B cell (primary cell): ENCODE data around the gene NAXE. TPM values are rescaled to one million over a fixed set of nuclear protein-coding genes. Genes with fewer than 3 reads are reported as not detected.

Experiments used
- ATAC-seq: fragments of 200-7000 bp; cut with Tn5 transposase; one replicate; pipeline ENCODE4 v1.10.0; 2021; ENCODE audit warnings: low read depth, mild to moderate bottlenecking, moderate number of reproducible peaks, moderate library complexity
- CTCF ChIA-PET: fragments of 350-600 bp; sonication (Branson Sonifier 250); formaldehyde crosslinking; loops from one replicate; lab custom pipeline; 2021; ENCODE audit warnings: antibody characterized with exemption, inconsistent platforms; lab: Charles Lee
- POLR2A ChIA-PET: fragments of 350-600 bp; sonication (Branson Sonifier 250); formaldehyde crosslinking; loops from one replicate; lab custom pipeline; 2021; ENCODE audit warnings: antibody characterized with exemption; lab: Charles Lee
- DNase-seq: peaks from one replicate; pipeline ENCODE4 v3.0.0; 2013
- H2AFZ ChIP-seq: 2 replicates; pipeline ENCODE4 v1.6.1; 2012; ENCODE audit warnings: mild to moderate bottlenecking, low read depth, low read length; ENCODE audit not compliant: insufficient read depth, poor library complexity, severe bottlenecking
- H3K27ac ChIP-seq, 2 donors: 1 replicate in 1 of 2; 2 replicates in 1 of 2; pipeline ENCODE4 v1.5.1; 2012 to 2013; ENCODE audit warnings: low read length in 2 of 2, mild to moderate bottlenecking in 2 of 2, moderate library complexity in 1 of 2
- H3K27me3 ChIP-seq, 4 experiments: fragments of 200-600 bp in 1 of 4; sonication (generic) in 1 of 4; replicated peaks in 1 of 4; 1 replicate in 2 of 4; 2 replicates in 2 of 4; pipeline versions ENCODE4 v1.6.1 to v1.7.0; 2013 to 2016; ENCODE audit warnings: low read length in 3 of 4, mild to moderate bottlenecking in 2 of 4, mixed read lengths in 1 of 4, moderate library complexity in 1 of 4; ENCODE audit not compliant: insufficient read depth in 4 of 4, control insufficient read depth in 3 of 4; ENCODE audit errors: control extremely low read depth in 1 of 4
- H3K36me3 ChIP-seq, 2 experiments: replicated peaks in 1 of 2; 1 replicate in 1 of 2; 2 replicates in 1 of 2; pipeline versions ENCODE4 v1.6.1 to v1.7.1; 2013; ENCODE audit warnings: low read length in 1 of 2; ENCODE audit not compliant: insufficient read depth in 2 of 2, control insufficient read depth in 1 of 2; ENCODE audit errors: control extremely low read depth in 1 of 2, extremely low read depth in 1 of 2
- H3K4me1 ChIP-seq, 2 donors: fragments of 200-600 bp in 1 of 2; sonication (generic) in 1 of 2; 1 replicate in 1 of 2; 2 replicates in 1 of 2; pipeline versions ENCODE4 v1.5.1 to v1.6.1; 2013 to 2017; ENCODE audit warnings: low read length in 2 of 2; ENCODE audit not compliant: control insufficient read depth in 2 of 2, insufficient read depth in 2 of 2
- H3K4me2 ChIP-seq: replicated peaks from 2 replicates; pipeline ENCODE3; 2012; ENCODE audit warnings: mild to moderate bottlenecking, low read depth, low read length; ENCODE audit not compliant: poor library complexity, severe bottlenecking
- H3K4me3 ChIP-seq, 5 experiments: fragments of 200-600 bp in 1 of 5; sonication (generic) in 1 of 5; 1 replicate in 3 of 5; 2 replicates in 2 of 5; pipeline versions ENCODE4 v1.5.1 to v1.7.0; 2011 to 2016; ENCODE audit warnings: low read length in 4 of 5, mild to moderate bottlenecking in 4 of 5, low read depth in 2 of 5, control low read depth in 1 of 5, moderate library complexity in 1 of 5; ENCODE audit not compliant: insufficient read depth in 1 of 5; ENCODE audit errors: control extremely low read depth in 1 of 5, extremely low read depth in 1 of 5
- H3K79me2 ChIP-seq: fragments of 200-600 bp; sonication (generic); one replicate; pipeline ENCODE4 v1.6.0; 2016; ENCODE audit warnings: low read length; ENCODE audit not compliant: control insufficient read depth, insufficient read depth
- H3K9ac ChIP-seq: fragments of 200-600 bp; sonication (generic); 2 replicates; pipeline ENCODE4 v1.6.1; 2017; ENCODE audit warnings: mild to moderate bottlenecking, low read length, moderate library complexity
- H3K9me3 ChIP-seq, 3 donors: one replicate each; pipeline versions ENCODE4 v1.6.1 to v1.7.1; 2013; ENCODE audit warnings: low read length in 2 of 3; ENCODE audit not compliant: control insufficient read depth in 2 of 3, insufficient read depth in 1 of 3; ENCODE audit errors: control extremely low read depth in 1 of 3
- H4K20me1 ChIP-seq: 2 replicates; pipeline ENCODE4 v1.6.0; 2012; ENCODE audit warnings: mild to moderate bottlenecking, low read length; ENCODE audit not compliant: insufficient read depth, control insufficient read depth, poor library complexity, severe bottlenecking
- H3K27ac Mint-ChIP-seq: one replicate; pipeline ENCODE4 v1.8.0; 2021; ENCODE audit warnings: mixed read lengths
- H3K27me3 Mint-ChIP-seq: one replicate; pipeline ENCODE4 v1.8.0; 2021; ENCODE audit warnings: mixed read lengths
- H3K4me1 Mint-ChIP-seq: one replicate; pipeline ENCODE4 v1.8.0; 2021; ENCODE audit warnings: mixed read lengths
- H3K4me3 Mint-ChIP-seq: one replicate; pipeline ENCODE4 v1.8.0; 2021; ENCODE audit warnings: mixed read lengths
- H3K9me3 Mint-ChIP-seq: one replicate; pipeline ENCODE4 v1.8.0; 2022; ENCODE audit warnings: mixed read lengths; ENCODE audit not compliant: insufficient read depth
- CTCF ChIP-seq: fragments of 200-600 bp; IDR thresholded peaks from one replicate; pipeline ENCODE4 v1.8.0; 2022; ENCODE audit warnings: antibody characterized with exemption, mild to moderate bottlenecking
- EZH2 ChIP-seq: IDR thresholded peaks from 2 replicates; pipeline ENCODE4 v1.6.1; 2012; ENCODE audit warnings: borderline replicate concordance, low read depth, mild to moderate bottlenecking, moderate library complexity, low read length; ENCODE audit not compliant: insufficient read depth, poor library complexity, severe bottlenecking
- WGBS: methylation state at CpG from one replicate; pipeline ENCODE4 v1.1.5; 2013; ENCODE audit warnings: missing lambda C conversion rate; ENCODE audit not compliant: insufficient coverage; 5-methylcytosine and 5-hydroxymethylcytosine counted together
- intact Hi-C: fragments of 100-400 bp; cut with micrococcal nuclease; formaldehyde crosslinking; loops from one replicate; pipeline ENCODE4 v1.10.0; 2022
- polyA plus RNA-seq: library from polyadenylated mRNA; depleted of rRNA; stranded (reverse); fragments of >200 nt; gene quantifications from 2 replicates; pipeline ENCODE4 v1.2.3, GENCODE V29; 2012
- total RNA-seq, 2 donors: library from RNA; stranded (reverse); fragments of 120-200 nt in 1 of 2; gene quantifications; 1 replicate in 1 of 2; 2 replicates in 1 of 2; pipeline versions ENCODE4 v1.2.3 to v1.2.4, GENCODE V29; 2013 to 2022

Gene NAXE
- total and polyA plus RNA-seq, 2 donors (not counting 1 experiment from before 2014, with no cell fraction given) = 42.8 to 59.7 TPM

DNA sequence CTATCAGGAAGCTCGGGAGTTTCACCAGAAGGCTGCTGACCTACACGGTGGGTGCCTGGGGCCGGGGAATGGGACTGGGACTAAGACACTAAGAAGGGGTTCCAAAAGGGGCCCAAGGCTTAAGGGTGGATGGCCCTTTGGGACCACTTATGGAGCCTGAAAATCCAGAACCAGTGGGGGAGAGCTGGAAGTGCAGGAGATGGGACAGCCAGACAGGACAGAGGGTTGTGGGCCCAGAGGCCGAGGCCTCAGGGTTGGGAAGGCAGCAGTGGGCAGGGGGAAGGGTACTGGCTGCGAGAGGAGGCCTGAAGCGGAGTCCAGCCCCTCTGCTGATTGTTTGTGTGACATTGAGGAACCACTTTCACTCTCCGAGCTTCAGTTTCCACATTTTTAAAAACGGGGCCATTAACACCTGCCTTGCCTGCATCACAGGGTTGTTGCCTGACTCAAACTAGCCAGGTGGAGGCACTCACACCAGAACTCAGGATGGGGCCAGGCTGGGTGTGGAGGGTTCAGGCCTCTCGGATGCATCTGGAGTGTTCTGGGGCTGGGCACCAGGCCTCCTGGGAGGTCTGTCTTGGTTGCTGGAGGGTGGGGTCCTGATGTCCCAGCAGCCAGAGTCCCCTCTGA is 9.1 kb upstream of the NAXE start:
- Histone ChIP-seq H4K20me1 (no peaks in the 10 kb centered on the region), H3K9ac (peak overlapping the region; percentile 68), H3K36me3 (peaks cover 0 to 11% of the 10 kb centered on the region in 2 experiments), H3K9me3 (no peaks in the 10 kb centered on the region), H3K4me1 (peaks cover 26 to 36% of the 10 kb centered on the region in 2 donors), H3K79me2 (peaks cover 40% of the 10 kb centered on the region), H3K4me3 (peak overlapping the region; percentile 46 to 64 (median 58)), H2AFZ (peak overlapping the region; percentile 93), H3K4me2 (peak overlapping the region; percentile 89), H3K27me3 (no peaks in the 10 kb centered on the region), H3K27ac (peak overlapping the region; percentile 88 to 94)
- DNase-seq = peak; percentile 67
- TF ChIP-seq EZH2 (no peak), CTCF (no peak)
- H3K4me1 Mint-ChIP-seq = peaks cover 32% of the 10 kb centered on the region
- intact Hi-C loops = loop anchor here (1.0 to 5.0 kb wide), 4 partner anchors 9 to 290 kb away; partner anchors contain the start of gene NAXE
- H3K9me3 Mint-ChIP-seq = no peaks in the 10 kb centered on the region
- peak overlapping the region; percentile 85 for H3K4me3 Mint-ChIP-seq
- no peaks in the 10 kb centered on the region for H3K27me3 Mint-ChIP-seq
- WGBS = 18% methylated on average over 8 of the region's 9 CpGs
- ATAC-seq = peak; percentile 42
- POLR2A ChIA-PET = interaction anchor here (1.2 to 2.5 kb wide), 7 partner anchors 9 to 125 kb away, joined by 3 to 19 read pairs (median 5); partner anchors contain the start of genes GPATCH4, MEF2D and NAXE
- CTCF ChIA-PET = interaction anchor here (0.6 to 6.9 kb wide), 25 partner anchors 9 to 197 kb away, joined by 3 to 52 read pairs (median 5); partner anchors contain the start of genes GPATCH4, MEF2D and NAXE
- peak overlapping the region; percentile 97 for H3K27ac Mint-ChIP-seq
